ENCODE results near the gene GLRA1. TPM values are rescaled to one million over a fixed set of nuclear protein-coding genes. Genes with fewer than 3 reads are reported as not detected.

GLRA1 gene
- total RNA-seq, 1 experiment from 2014 or later: not detected

DNA sequence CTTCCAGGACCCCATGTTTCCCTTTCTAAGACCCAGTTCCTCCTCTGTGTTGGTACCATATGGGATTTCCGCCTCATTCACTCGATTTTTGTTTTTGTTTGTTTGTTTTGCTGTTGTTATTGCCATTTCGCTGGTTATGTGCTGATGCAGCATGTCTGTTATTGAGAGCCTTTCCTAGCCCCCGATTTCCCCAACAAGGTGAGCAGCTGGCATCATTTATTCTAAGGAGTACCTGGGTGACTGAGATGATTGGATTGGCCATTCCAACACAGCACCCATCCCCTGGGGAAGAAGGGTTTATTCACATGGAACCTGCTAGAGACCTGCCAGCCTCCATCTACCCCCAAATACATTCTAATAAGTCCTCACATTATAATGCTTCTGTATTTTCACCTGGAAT, 2.7 kb downstream of the GLRA1 start:
- Histone ChIP-seq H3F3A (ENCODE audit: low read length, unreplicated experiment) (no peaks in the 10 kb centered on the region), H4K20me1 (ENCODE audit: low read length) (no peaks in the 10 kb centered on the region), H3K9me2 (replicated peaks; ENCODE audit: low read length) (no peaks in the 10 kb centered on the region), H3K9me3 (ENCODE audit: low read length) (no peaks in the 10 kb centered on the region), H3K4me3 (ENCODE audit: low read length) (no peak overlapping the region), H3K27me3 (ENCODE audit: low read length) (peaks cover 57% of the 10 kb centered on the region), H2AFZ (ENCODE audit: low read length) (no peak overlapping the region), H3K27ac (ENCODE audit: low read length) (no peak overlapping the region), H3K79me2 (ENCODE audit: low read length) (no peaks in the 10 kb centered on the region), H3K9ac (ENCODE audit: low read length) (no peak overlapping the region), H3K36me3 (ENCODE audit: low read depth, low read length) (no peaks in the 10 kb centered on the region), H3K4me1 (ENCODE audit: insufficient read depth, low read length) (no peaks in the 10 kb centered on the region), H3K4me2 (ENCODE audit: low read length) (no peak overlapping the region)
- ChIA-PET CTCF (no interaction called here), POLR2A (ENCODE audit: unreplicated experiment) (no interaction called here)
- intact Hi-C loops (cut with micrococcal nuclease): loop anchor here (5.0 kb wide), 1 partner anchor 350 kb away; no protein-coding TSS in a partner anchor
- TF ChIP-seq EZH2 (IDR thresholded peaks at IDR 0.05; ENCODE audit: low read length, unreplicated experiment) (no peak), EZH2phosphoT487 (IDR thresholded peaks at IDR 0.05; ENCODE audit: borderline replicate concordance, low read length) (no peak)
- TF ChIP-seq, protein P1, sequence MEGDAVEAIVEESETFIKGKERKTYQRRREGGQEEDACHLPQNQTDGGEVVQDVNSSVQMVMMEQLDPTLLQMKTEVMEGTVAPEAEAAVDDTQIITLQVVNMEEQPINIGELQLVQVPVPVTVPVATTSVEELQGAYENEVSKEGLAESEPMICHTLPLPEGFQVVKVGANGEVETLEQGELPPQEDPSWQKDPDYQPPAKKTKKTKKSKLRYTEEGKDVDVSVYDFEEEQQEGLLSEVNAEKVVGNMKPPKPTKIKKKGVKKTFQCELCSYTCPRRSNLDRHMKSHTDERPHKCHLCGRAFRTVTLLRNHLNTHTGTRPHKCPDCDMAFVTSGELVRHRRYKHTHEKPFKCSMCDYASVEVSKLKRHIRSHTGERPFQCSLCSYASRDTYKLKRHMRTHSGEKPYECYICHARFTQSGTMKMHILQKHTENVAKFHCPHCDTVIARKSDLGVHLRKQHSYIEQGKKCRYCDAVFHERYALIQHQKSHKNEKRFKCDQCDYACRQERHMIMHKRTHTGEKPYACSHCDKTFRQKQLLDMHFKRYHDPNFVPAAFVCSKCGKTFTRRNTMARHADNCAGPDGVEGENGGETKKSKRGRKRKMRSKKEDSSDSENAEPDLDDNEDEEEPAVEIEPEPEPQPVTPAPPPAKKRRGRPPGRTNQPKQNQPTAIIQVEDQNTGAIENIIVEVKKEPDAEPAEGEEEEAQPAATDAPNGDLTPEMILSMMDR (conservative IDR thresholded peaks at IDR 0.05; ENCODE audit: low read depth, low read length): no peak
- ATAC-seq: no peak
- BruUV-seq (replicated peaks): no TSS peak
- DNase-seq: no peak

DNA sequence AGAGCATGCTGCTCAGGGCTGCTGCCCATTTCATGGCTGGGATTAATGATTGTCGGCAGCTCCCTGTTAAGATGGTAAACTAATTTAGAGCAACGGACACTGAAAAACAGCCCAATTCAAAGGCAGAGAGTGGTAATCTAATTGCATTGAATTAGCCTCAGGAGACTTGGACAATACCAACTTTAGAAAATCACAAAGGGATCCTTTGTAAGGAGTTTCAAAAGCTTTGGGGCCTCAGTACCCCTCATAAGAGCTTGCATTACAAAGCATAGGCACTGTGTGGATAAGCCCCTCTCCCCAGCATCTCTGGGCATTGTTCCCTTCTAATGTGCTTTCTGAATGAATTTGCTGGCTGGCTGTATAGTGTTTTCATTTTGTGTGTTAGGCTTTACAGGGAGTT, 6.7 kb downstream of the GLRA1 start:
- H3K36me3 ChIP-seq (ENCODE audit: low read depth, low read length): no peaks in the 10 kb centered on the region
- H4K20me1 ChIP-seq (ENCODE audit: low read length): no peaks in the 10 kb centered on the region
- no peak for DNase-seq
- H3F3A ChIP-seq (ENCODE audit: low read length, unreplicated experiment): no peaks in the 10 kb centered on the region
- no peak overlapping the region for H3K4me2 ChIP-seq (ENCODE audit: low read length)
- TF ChIP-seq EZH2 (IDR thresholded peaks at IDR 0.05; ENCODE audit: low read length, unreplicated experiment) (no peak), EZH2phosphoT487 (IDR thresholded peaks at IDR 0.05; ENCODE audit: borderline replicate concordance, low read length) (no peak)
- TF ChIP-seq, protein P1 (conservative IDR thresholded peaks at IDR 0.05; ENCODE audit: low read depth, low read length): no peak
- no peak overlapping the region for H2AFZ ChIP-seq (ENCODE audit: low read length)
- H3K4me3 ChIP-seq (ENCODE audit: low read length): no peak overlapping the region
- BruUV-seq (replicated peaks): no TSS peak
- H3K4me1 ChIP-seq (ENCODE audit: insufficient read depth, low read length): no peaks in the 10 kb centered on the region
- H3K9me2 ChIP-seq (replicated peaks; ENCODE audit: low read length): no peaks in the 10 kb centered on the region
- no peaks in the 10 kb centered on the region for H3K79me2 ChIP-seq (ENCODE audit: low read length)
- no peaks in the 10 kb centered on the region for H3K9me3 ChIP-seq (ENCODE audit: low read length)
- peaks cover 71% of the 10 kb centered on the region for H3K27me3 ChIP-seq (ENCODE audit: low read length)
- intact Hi-C loops (cut with micrococcal nuclease): no loop called here
- no peak overlapping the region for H3K27ac ChIP-seq (ENCODE audit: low read length)
- ChIA-PET CTCF (no interaction called here), POLR2A (ENCODE audit: unreplicated experiment) (no interaction called here)
- ATAC-seq: no peak
- no peak overlapping the region for H3K9ac ChIP-seq (ENCODE audit: low read length)

DNA sequence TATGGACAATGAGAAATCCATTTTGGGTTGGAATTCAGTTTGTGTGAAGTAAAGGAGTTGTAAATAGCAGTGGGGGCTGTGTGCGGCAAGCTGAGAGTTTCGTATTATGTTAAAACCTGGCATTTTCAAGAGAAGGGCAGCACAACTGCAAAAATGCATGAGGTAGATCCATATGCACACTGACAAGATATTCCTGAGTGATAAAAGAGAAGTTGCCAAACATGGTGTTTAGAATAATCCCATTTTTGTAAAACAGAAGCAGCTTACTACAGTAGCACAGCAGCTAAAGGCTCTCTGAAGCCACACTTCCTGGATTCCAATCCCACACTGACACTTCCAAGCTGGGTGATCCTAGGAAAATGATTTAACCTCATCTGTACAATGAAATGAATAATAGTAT, 11.2 kb downstream of the GLRA1 start:
- Histone ChIP-seq H3K4me1 (ENCODE audit: insufficient read depth, low read length) (no peaks in the 10 kb centered on the region), H3K27me3 (ENCODE audit: low read length) (peaks cover 40% of the 10 kb centered on the region), H3K27ac (ENCODE audit: low read length) (no peak overlapping the region), H3F3A (ENCODE audit: low read length, unreplicated experiment) (no peaks in the 10 kb centered on the region), H4K20me1 (ENCODE audit: low read length) (no peaks in the 10 kb centered on the region), H3K4me3 (ENCODE audit: low read length) (no peak overlapping the region), H3K9me2 (replicated peaks; ENCODE audit: low read length) (no peaks in the 10 kb centered on the region), H3K9me3 (ENCODE audit: low read length) (no peaks in the 10 kb centered on the region), H2AFZ (ENCODE audit: low read length) (no peak overlapping the region), H3K36me3 (ENCODE audit: low read depth, low read length) (no peaks in the 10 kb centered on the region), H3K9ac (ENCODE audit: low read length) (no peak overlapping the region), H3K79me2 (ENCODE audit: low read length) (no peaks in the 10 kb centered on the region), H3K4me2 (ENCODE audit: low read length) (no peak overlapping the region)
- intact Hi-C loops (cut with micrococcal nuclease): no loop called here
- DNase-seq: no peak
- no peak for TF ChIP-seq EZH2phosphoT487 (IDR thresholded peaks at IDR 0.05; ENCODE audit: borderline replicate concordance, low read length)
- TF ChIP-seq, protein P1 (conservative IDR thresholded peaks at IDR 0.05; ENCODE audit: low read depth, low read length): no peak
- no peak for TF ChIP-seq EZH2 (IDR thresholded peaks at IDR 0.05; ENCODE audit: low read length, unreplicated experiment)
- POLR2A ChIA-PET (ENCODE audit: unreplicated experiment): no interaction called here
- BruUV-seq (replicated peaks): no TSS peak
- CTCF ChIA-PET: no interaction called here
- no peak for ATAC-seq
